ENCODE results near the gene GAB1. TPM values are rescaled to one million over a fixed set of nuclear protein-coding genes. Genes with fewer than 3 reads are reported as not detected.

Gene GAB1
- total and polyA plus RNA-seq, 2 of the 13 experiments (the other 11 are each of a cell fraction or from before 2014, with no cell fraction given) = 8.7 to 14.7 TPM

- TF ChIP-seq ARID4A (CRISPR knock-in tag; IDR thresholded peaks at IDR 0.05; ENCODE audit: borderline replicate concordance) (peak; percentile 12; the same call in 1 of the 2 replicates), ZNF549 (CRISPR knock-in tag; IDR thresholded peaks at IDR 0.05) (no peak), TAF1 (CRISPR knock-in tag; IDR thresholded peaks at IDR 0.05) (peak; percentile 71), ZSCAN29 (CRISPR knock-in tag; conservative IDR thresholded peaks at IDR 0.05) (no peak), HDAC6 (IDR thresholded peaks at IDR 0.05; ENCODE audit: low read depth, low read length) (no peak), RBM39 (IDR thresholded peaks at IDR 0.05; ENCODE audit: low read depth, low read length, poor library complexity, severe bottlenecking) (no peak), MTERF4 (CRISPR knock-in tag; IDR thresholded peaks at IDR 0.05) (no peak), AHDC1 (CRISPR knock-in tag; IDR thresholded peaks at IDR 0.05; ENCODE audit: borderline replicate concordance) (no peak; the same call in 1 of the 2 replicates), MAZ (IDR thresholded peaks at IDR 0.05; ENCODE audit: borderline replicate concordance, low read depth, low read length) (no peak), MAZ (CRISPR knock-in tag; IDR thresholded peaks at IDR 0.05; ENCODE audit: low read depth) (0 out of 2 replicates have a peak, but pooled peaks have one; percentile 17), ZNF800 (CRISPR knock-in tag; IDR thresholded peaks at IDR 0.05) (peak; percentile 89), AHR (CRISPR knock-in tag; IDR thresholded peaks at IDR 0.05) (no peak), ATF5 (CRISPR knock-in tag; IDR thresholded peaks at IDR 0.05; ENCODE audit: low read depth) (no peak)
Observed at GRCh38 chr4:143336781-143337599, at the start of gene GAB1 (continued).
